ENCODE data around the gene TBC1D1.
A peak's percentile ranks its signal among the peaks of the same experiment; 100 is the strongest.

TBC1D1 gene

DNA sequence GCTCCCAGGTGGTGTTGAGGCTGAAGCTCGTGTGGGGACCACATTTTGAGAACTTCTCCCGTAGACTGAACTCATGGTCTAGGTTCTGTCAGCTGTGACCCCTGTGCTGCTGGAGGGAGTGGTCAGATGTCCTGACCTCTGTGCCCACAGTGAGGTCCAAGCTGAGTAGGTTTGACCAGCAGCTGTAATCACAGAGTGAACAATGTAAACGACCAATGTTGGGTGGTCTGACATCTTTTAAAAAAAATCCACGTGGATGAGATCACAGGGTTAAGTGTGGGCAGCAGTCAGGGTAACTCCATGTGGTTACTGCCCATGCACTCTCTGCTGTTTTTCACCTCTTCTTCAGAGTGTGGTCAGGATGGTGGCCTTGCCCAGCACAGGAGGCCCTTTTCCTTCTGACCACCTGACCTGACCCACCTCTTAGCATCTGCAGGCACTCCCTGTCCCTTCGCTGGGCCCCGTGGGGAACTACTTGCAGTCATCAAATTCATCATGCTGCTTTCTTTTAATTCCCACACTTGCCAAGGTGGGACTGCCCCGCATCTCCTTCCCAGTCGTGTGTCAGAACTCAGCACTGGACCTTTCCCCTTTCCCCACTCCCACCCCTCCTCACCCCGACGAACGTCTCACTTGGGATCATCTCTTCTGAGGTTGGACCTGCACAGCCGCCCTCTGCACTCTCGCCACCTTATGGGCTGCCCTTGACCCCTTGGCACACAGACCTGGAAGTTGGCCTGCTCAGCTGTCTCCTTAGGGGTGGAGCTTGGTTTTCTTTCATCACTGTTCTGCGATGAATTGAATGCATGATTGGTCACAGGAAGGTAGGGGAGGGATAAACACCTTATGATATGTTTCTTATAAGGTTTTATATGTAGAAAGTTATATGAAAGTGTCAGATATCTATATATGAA is 189.4 kb downstream of the TBC1D1 start:
- no peaks in the 10 kb centered on the region for H3K9me3 Mint-ChIP-seq
- no peaks in the 10 kb centered on the region for H3K27me3 Mint-ChIP-seq
- peaks cover 21% of the 10 kb centered on the region for H3K4me1 Mint-ChIP-seq (ENCODE audit: low read depth)
- H3K27ac Mint-ChIP-seq, result no peak overlapping the region
- H3K4me3 Mint-ChIP-seq, result no peak overlapping the region
- H3K36me3 Mint-ChIP-seq (ENCODE audit: low read depth), result peaks cover 42% of the 10 kb centered on the region

GRCh38 chr4:38082021-38082420 is 191.1 kb downstream of the TBC1D1 start:
- H3K9me3 Mint-ChIP-seq, result no peaks in the 10 kb centered on the region
- no peak overlapping the region for H3K4me3 Mint-ChIP-seq
- H3K27me3 Mint-ChIP-seq, result no peaks in the 10 kb centered on the region
- no peak overlapping the region for H3K27ac Mint-ChIP-seq
- H3K4me1 Mint-ChIP-seq (ENCODE audit: low read depth), result peaks cover 10% of the 10 kb centered on the region
- peaks cover 33% of the 10 kb centered on the region for H3K36me3 Mint-ChIP-seq (ENCODE audit: low read depth)

DNA sequence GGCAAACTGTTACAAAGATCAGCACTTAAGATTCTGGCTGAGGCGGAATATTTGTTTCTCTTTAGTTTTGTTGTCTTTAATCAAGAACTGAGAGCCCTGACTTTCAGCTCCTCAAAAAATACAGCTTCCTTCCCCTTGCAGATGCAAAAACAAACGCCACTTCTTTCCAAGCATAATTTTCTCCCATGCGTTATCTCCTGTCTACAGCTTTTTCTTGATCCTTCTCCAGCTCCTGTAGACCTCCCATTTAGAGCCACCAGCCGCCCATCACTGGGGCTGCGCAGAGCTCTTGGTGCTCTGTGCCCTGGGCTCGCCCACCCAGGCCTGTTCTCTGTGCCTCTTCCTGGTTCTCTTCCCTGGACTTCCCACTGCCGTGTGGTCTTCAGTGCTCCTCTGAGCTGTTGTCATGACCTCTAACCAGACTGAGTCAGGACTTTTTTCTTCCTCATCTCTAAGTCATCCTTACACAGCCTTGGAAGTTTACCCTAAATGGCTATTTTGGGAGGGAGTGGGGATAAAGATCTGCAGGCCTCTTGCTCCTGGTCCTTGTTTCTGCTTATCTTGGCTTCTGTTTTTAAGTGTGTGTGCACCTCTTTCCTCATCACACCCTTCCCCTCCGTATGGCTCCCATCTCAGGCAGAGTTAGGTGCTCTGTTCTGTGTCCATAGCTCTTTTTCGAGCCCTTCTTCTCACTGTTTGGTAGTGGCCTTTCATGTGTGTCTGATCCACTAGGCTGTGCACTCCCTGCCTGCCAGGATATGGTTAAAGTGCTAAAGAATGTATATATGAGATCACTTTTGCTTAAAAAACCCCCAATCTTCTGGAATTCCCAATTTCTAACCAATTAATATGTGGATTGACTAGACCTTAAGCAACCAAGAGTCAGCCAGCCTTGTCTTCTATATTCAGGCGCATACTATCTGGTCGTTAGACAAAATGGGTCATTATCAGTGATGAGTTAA is 191.8 kb downstream of the TBC1D1 start:
- Mint-ChIP-seq H3K27ac (peak overlapping the region; percentile 62), H3K4me3 (no peak overlapping the region), H3K27me3 (no peaks in the 10 kb centered on the region), H3K9me3 (no peaks in the 10 kb centered on the region), H3K36me3 (ENCODE audit: low read depth) (peaks cover 35% of the 10 kb centered on the region), H3K4me1 (ENCODE audit: low read depth) (peaks cover 10% of the 10 kb centered on the region)

- Mint-ChIP-seq H3K27me3 (no peaks in the 10 kb centered on the region), H3K27ac (no peak overlapping the region), H3K4me3 (no peak overlapping the region), H3K36me3 (ENCODE audit: low read depth) (peaks cover 29% of the 10 kb centered on the region), H3K9me3 (no peaks in the 10 kb centered on the region), H3K4me1 (ENCODE audit: low read depth) (peaks cover 4% of the 10 kb centered on the region)
These were observed 194.2 kb downstream of the TBC1D1 start for GRCh38 chr4:38084877-38085711.

GRCh38 chr4:38085751-38086150 is 194.9 kb downstream of the TBC1D1 start:
- H3K27me3 Mint-ChIP-seq, result no peaks in the 10 kb centered on the region
- no peak overlapping the region for H3K27ac Mint-ChIP-seq
- H3K4me1 Mint-ChIP-seq (ENCODE audit: low read depth), result peaks cover 11% of the 10 kb centered on the region
- H3K36me3 Mint-ChIP-seq (ENCODE audit: low read depth), result peaks cover 36% of the 10 kb centered on the region
- no peak overlapping the region for H3K4me3 Mint-ChIP-seq
- H3K9me3 Mint-ChIP-seq, result no peaks in the 10 kb centered on the region

GRCh38 chr4:38086151-38086848 is 195.4 kb downstream of the TBC1D1 start:
- Mint-ChIP-seq H3K4me1 (ENCODE audit: low read depth) (peaks cover 16% of the 10 kb centered on the region), H3K27me3 (no peaks in the 10 kb centered on the region), H3K4me3 (no peak overlapping the region), H3K9me3 (no peaks in the 10 kb centered on the region), H3K27ac (no peak overlapping the region), H3K36me3 (ENCODE audit: low read depth) (peaks cover 40% of the 10 kb centered on the region)

- no peaks in the 10 kb centered on the region for H3K27me3 Mint-ChIP-seq
- H3K27ac Mint-ChIP-seq, result no peak overlapping the region
- no peak overlapping the region for H3K4me3 Mint-ChIP-seq
- H3K4me1 Mint-ChIP-seq (ENCODE audit: low read depth), result peaks cover 19% of the 10 kb centered on the region
- H3K36me3 Mint-ChIP-seq (ENCODE audit: low read depth), result peaks cover 40% of the 10 kb centered on the region
- H3K9me3 Mint-ChIP-seq, result no peaks in the 10 kb centered on the region
These were observed 196.0 kb downstream of the TBC1D1 start for GRCh38 chr4:38086849-38087226.

GRCh38 chr4:38088321-38088720 is 197.4 kb downstream of the TBC1D1 start:
- no peaks in the 10 kb centered on the region for H3K27me3 Mint-ChIP-seq
- no peak overlapping the region for H3K4me3 Mint-ChIP-seq
- H3K9me3 Mint-ChIP-seq, result no peaks in the 10 kb centered on the region
- no peak overlapping the region for H3K27ac Mint-ChIP-seq
- H3K36me3 Mint-ChIP-seq (ENCODE audit: low read depth), result peaks cover 47% of the 10 kb centered on the region
- H3K4me1 Mint-ChIP-seq (ENCODE audit: low read depth), result peaks cover 19% of the 10 kb centered on the region

- peaks cover 19% of the 10 kb centered on the region for H3K4me1 Mint-ChIP-seq (ENCODE audit: low read depth)
- H3K4me3 Mint-ChIP-seq, result no peak overlapping the region
- H3K27me3 Mint-ChIP-seq, result no peaks in the 10 kb centered on the region
- peak overlapping the region; percentile 28 for H3K27ac Mint-ChIP-seq
- H3K9me3 Mint-ChIP-seq, result no peaks in the 10 kb centered on the region
- H3K36me3 Mint-ChIP-seq (ENCODE audit: low read depth), result peaks cover 48% of the 10 kb centered on the region
These were observed 199.1 kb downstream of the TBC1D1 start for GRCh38 chr4:38089961-38090360.

GRCh38 chr4:38090455-38091246 is 199.8 kb downstream of the TBC1D1 start:
- Mint-ChIP-seq H3K9me3 (no peaks in the 10 kb centered on the region), H3K27me3 (no peaks in the 10 kb centered on the region), H3K4me1 (ENCODE audit: low read depth) (peaks cover 19% of the 10 kb centered on the region), H3K27ac (peak overlapping the region; percentile 43), H3K4me3 (no peak overlapping the region), H3K36me3 (ENCODE audit: low read depth) (peaks cover 55% of the 10 kb centered on the region)

DNA sequence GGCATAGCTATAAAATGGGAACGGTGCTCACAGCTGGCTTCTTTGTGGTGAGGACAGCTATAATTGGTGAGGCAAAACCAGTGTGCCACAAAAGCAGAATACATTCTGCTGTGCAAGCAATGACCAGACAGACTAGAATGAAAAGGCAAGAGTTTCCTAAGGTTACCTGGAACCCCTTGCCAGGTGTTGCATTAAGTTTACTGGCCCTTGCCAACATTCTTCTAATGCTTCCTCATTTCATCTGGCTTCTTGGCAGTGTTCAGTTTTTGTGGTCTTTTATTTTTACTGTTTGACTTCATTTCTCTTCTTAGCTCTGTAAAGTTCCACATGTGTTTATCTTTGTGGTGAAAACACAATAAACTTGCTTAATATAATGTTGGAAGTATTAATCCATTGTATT is 200.8 kb downstream of the TBC1D1 start:
- Mint-ChIP-seq H3K27ac (no peak overlapping the region), H3K4me3 (no peak overlapping the region), H3K27me3 (no peaks in the 10 kb centered on the region), H3K9me3 (no peaks in the 10 kb centered on the region), H3K4me1 (ENCODE audit: low read depth) (peaks cover 19% of the 10 kb centered on the region), H3K36me3 (ENCODE audit: low read depth) (peaks cover 64% of the 10 kb centered on the region)

- Mint-ChIP-seq H3K4me3 (no peak overlapping the region), H3K27me3 (no peaks in the 10 kb centered on the region), H3K9me3 (no peaks in the 10 kb centered on the region), H3K4me1 (ENCODE audit: low read depth) (peaks cover 19% of the 10 kb centered on the region), H3K36me3 (ENCODE audit: low read depth) (peaks cover 62% of the 10 kb centered on the region), H3K27ac (no peak overlapping the region)
These were observed 201.8 kb downstream of the TBC1D1 start for GRCh38 chr4:38092701-38093100.

- H3K9me3 Mint-ChIP-seq, result no peaks in the 10 kb centered on the region
- peaks cover 72% of the 10 kb centered on the region for H3K36me3 Mint-ChIP-seq (ENCODE audit: low read depth)
- H3K27ac Mint-ChIP-seq, result no peak overlapping the region
- H3K4me1 Mint-ChIP-seq (ENCODE audit: low read depth), result peaks cover 19% of the 10 kb centered on the region
- no peak overlapping the region for H3K4me3 Mint-ChIP-seq
- H3K27me3 Mint-ChIP-seq, result no peaks in the 10 kb centered on the region
These were observed 203.5 kb downstream of the TBC1D1 start for GRCh38 chr4:38094419-38094818.
